Stomach (tissue), 4 donors: ENCODE measurements around the gene TELO2.

ENCODE experiments used
- EP300 ChIP-seq: sonication (generic); formaldehyde crosslinking; IDR thresholded peaks from one replicate; pipeline ENCODE4 v1.6.1; 2017; ENCODE audit warnings: antibody characterized with exemption
- POLR2A ChIP-seq, 4 donors: fragments of 450-650 bp; IDR thresholded peaks; one replicate each; pipeline ENCODE4 v1.6.1; 2016; ENCODE audit warnings: antibody characterized with exemption in 4 of 4, control low read depth in 2 of 4, mild to moderate bottlenecking in 1 of 4, moderate library complexity in 1 of 4
- POLR2AphosphoS5 ChIP-seq, 3 donors: sonication (generic); formaldehyde crosslinking; IDR thresholded peaks; one replicate each; pipeline ENCODE4 v1.6.1; 2016; ENCODE audit warnings: antibody characterized with exemption in 3 of 3
- TF ChIP-seq, protein P1 (sequence below), 7 experiments: fragments of 450-650 bp in 4 of 7; fragments of 200-600 bp in 3 of 7; sonication (generic) in 3 of 7; IDR thresholded peaks; one replicate each; pipeline ENCODE4 v1.5.1; 2016 to 2019; ENCODE audit warnings: antibody characterized with exemption in 7 of 7, control low read depth in 2 of 7, mild to moderate bottlenecking in 1 of 7

DNA sequence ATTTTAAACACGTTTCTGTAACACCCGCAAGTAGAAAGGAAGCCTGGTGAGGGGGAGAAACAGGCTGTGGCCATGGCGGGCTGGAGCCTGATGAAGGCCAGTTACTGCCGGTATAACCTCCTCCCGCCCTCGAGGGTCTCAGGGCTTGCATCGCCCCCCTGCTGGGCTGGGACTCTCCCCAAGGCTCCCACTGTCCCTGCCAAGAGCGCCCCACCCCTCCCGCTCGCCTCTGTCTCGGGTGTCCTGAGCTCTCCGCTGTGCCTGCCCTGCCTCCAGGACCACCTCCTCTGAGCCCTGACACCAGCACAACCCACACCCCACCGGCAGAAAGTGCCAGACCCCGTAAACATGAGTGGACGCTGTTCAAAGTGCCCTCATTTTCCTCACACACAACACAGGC lies 59.0 kb downstream of the TELO2 start:
- TF ChIP-seq POLR2A (IDR thresholded peaks at IDR 0.05) (no peak), POLR2AphosphoS5 (IDR thresholded peaks at IDR 0.05) (no peak), EP300 (no peak)
- TF ChIP-seq, protein P1, sequence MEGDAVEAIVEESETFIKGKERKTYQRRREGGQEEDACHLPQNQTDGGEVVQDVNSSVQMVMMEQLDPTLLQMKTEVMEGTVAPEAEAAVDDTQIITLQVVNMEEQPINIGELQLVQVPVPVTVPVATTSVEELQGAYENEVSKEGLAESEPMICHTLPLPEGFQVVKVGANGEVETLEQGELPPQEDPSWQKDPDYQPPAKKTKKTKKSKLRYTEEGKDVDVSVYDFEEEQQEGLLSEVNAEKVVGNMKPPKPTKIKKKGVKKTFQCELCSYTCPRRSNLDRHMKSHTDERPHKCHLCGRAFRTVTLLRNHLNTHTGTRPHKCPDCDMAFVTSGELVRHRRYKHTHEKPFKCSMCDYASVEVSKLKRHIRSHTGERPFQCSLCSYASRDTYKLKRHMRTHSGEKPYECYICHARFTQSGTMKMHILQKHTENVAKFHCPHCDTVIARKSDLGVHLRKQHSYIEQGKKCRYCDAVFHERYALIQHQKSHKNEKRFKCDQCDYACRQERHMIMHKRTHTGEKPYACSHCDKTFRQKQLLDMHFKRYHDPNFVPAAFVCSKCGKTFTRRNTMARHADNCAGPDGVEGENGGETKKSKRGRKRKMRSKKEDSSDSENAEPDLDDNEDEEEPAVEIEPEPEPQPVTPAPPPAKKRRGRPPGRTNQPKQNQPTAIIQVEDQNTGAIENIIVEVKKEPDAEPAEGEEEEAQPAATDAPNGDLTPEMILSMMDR (IDR thresholded peaks at IDR 0.05), result no peak
